Effector CD4-positive, alpha-beta T cell (primary cell): Measurements from ENCODE around the gene YTHDF1.

Experiments
- DNase-seq: peaks from one replicate; pipeline ENCODE4 v3.0.0-alpha.2; 2020

YTHDF1 gene

GRCh38 chr20:63206878-63207277 is 9.1 kb downstream of the YTHDF1 start:
- no peak for DNase-seq

- DNase-seq, result no peak
Observed at GRCh38 chr20:63205896-63206295, 10.0 kb downstream of the YTHDF1 start.

- no peak for DNase-seq
Observed at GRCh38 chr20:63204362-63204761, 11.6 kb downstream of the YTHDF1 start.

GRCh38 chr20:63202811-63203526 is 13.0 kb downstream of the YTHDF1 start:
- DNase-seq, result no peak

GRCh38 chr20:63202021-63202420 is 13.9 kb downstream of the YTHDF1 start:
- DNase-seq, result no peak

- no peak for DNase-seq
Observed at GRCh38 chr20:63198606-63199005, 17.3 kb downstream of the YTHDF1 start.

GRCh38 chr20:63196768-63197470 is 19.0 kb downstream of the YTHDF1 start:
- no peak for DNase-seq

- DNase-seq, result no peak
Observed at GRCh38 chr20:63194797-63195173, 21.1 kb downstream of the YTHDF1 start.

- no peak for DNase-seq
Observed at GRCh38 chr20:63194007-63194796, 21.7 kb downstream of the YTHDF1 start.

- DNase-seq, result no peak
Observed at GRCh38 chr20:63192721-63193120, 23.2 kb downstream of the YTHDF1 start.

GRCh38 chr20:63191400-63191799 is 24.5 kb downstream of the YTHDF1 start:
- no peak for DNase-seq

GRCh38 chr20:63190828-63191227 is 25.1 kb downstream of the YTHDF1 start:
- no peak for DNase-seq

- DNase-seq, result no peak
Observed at GRCh38 chr20:63189846-63190559, 25.9 kb downstream of the YTHDF1 start.

GRCh38 chr20:63189322-63189642 is 26.6 kb downstream of the YTHDF1 start:
- no peak for DNase-seq

GRCh38 chr20:63188641-63189321 is 27.1 kb downstream of the YTHDF1 start:
- no peak for DNase-seq

GRCh38 chr20:63188159-63188442 is 27.8 kb downstream of the YTHDF1 start:
- no peak for DNase-seq

- DNase-seq, result no peak
Observed at GRCh38 chr20:63187338-63188158, 28.4 kb downstream of the YTHDF1 start.

GRCh38 chr20:63186528-63187316 is 29.2 kb downstream of the YTHDF1 start:
- no peak for DNase-seq

- DNase-seq, result no peak
Observed at GRCh38 chr20:63186084-63186483, 29.8 kb downstream of the YTHDF1 start.

GRCh38 chr20:63185215-63185796 is 30.6 kb downstream of the YTHDF1 start:
- no peak for DNase-seq
